Limb (tissue), 2 donors: ENCODE data around the gene CWC15.
"Not testable (repeated sequence)": the region's sequence is repeated elsewhere in the genome, so short reads cannot be mapped to it uniquely, and the experiment has no call there.

Experiments
- DNase-seq, 2 donors: peaks; one replicate each; pipeline ENCODE4 v3.0.0-alpha.2; 2016; ENCODE audit errors: extremely low spot score in 2 of 2

Gene CWC15

GRCh38 chr11:94954753-94955152 is 18.6 kb downstream of the CWC15 start:
- DNase-seq, result no peak

GRCh38 chr11:94948070-94948617 is 25.2 kb downstream of the CWC15 start:
- DNase-seq, result no peak

- DNase-seq, result no peak
Measured at GRCh38 chr11:94946812-94947211, 26.5 kb downstream of the CWC15 start.

- DNase-seq, result no peak
Measured at GRCh38 chr11:94941131-94941530, 32.2 kb downstream of the CWC15 start.

- DNase-seq, result no peak
Measured at GRCh38 chr11:94939346-94939745, 34.0 kb downstream of the CWC15 start.

- peak; percentile 55 to 85 for DNase-seq
Measured at GRCh38 chr11:94938095-94939055, 35.0 kb downstream of the CWC15 start.

GRCh38 chr11:94934846-94935245 is 38.5 kb downstream of the CWC15 start:
- DNase-seq, result no peak

- DNase-seq, result no peak
Measured at GRCh38 chr11:94934362-94934761, 39.0 kb downstream of the CWC15 start.

- no peak for DNase-seq
Measured at GRCh38 chr11:94933223-94934130, 39.9 kb downstream of the CWC15 start.

GRCh38 chr11:94932503-94932902 is 40.9 kb downstream of the CWC15 start:
- no peak for DNase-seq

GRCh38 chr11:94932072-94932471 is 41.3 kb downstream of the CWC15 start:
- not testable (repeated sequence) for DNase-seq

- no peak for DNase-seq
Measured at GRCh38 chr11:94928117-94928990, 45.0 kb downstream of the CWC15 start.

GRCh38 chr11:94926698-94927237 is 46.6 kb downstream of the CWC15 start:
- peak; percentile 77 to 78 for DNase-seq

- DNase-seq, result no peak
Measured at GRCh38 chr11:94926271-94926625, 47.1 kb downstream of the CWC15 start.

- DNase-seq, result no peak
Measured at GRCh38 chr11:94925422-94926270, 47.7 kb downstream of the CWC15 start.

GRCh38 chr11:94924612-94925011 is 48.7 kb downstream of the CWC15 start:
- no peak for DNase-seq

GRCh38 chr11:94924171-94924572 is 49.2 kb downstream of the CWC15 start:
- no peak for DNase-seq

GRCh38 chr11:94923004-94923334 is 50.4 kb downstream of the CWC15 start:
- DNase-seq, result no peak

GRCh38 chr11:94922321-94923003 is 50.9 kb downstream of the CWC15 start:
- DNase-seq, result no peak
